Ishikawa (cell line): ENCODE data around the gene AFDN.

Experiments used
- CEBPB ChIP-seq: IDR thresholded peaks from 2 replicates; pipeline ENCODE4 v1.6.1; 2012
- CREB1 ChIP-seq: IDR thresholded peaks from 2 replicates; pipeline ENCODE4 v1.6.1; 2012; ENCODE audit warnings: low read depth
- EGR1 ChIP-seq: IDR thresholded peaks from 2 replicates; pipeline ENCODE4 v1.6.1; 2012
- EP300 ChIP-seq: IDR thresholded peaks from 2 replicates; pipeline ENCODE4 v1.6.1; 2012; ENCODE audit warnings: borderline replicate concordance
- FOXM1 ChIP-seq: IDR thresholded peaks from 2 replicates; pipeline ENCODE4 v1.6.1; 2012; ENCODE audit warnings: low read depth, borderline replicate concordance
- MAX ChIP-seq: IDR thresholded peaks from 2 replicates; pipeline ENCODE4 v1.6.1; 2012
- NFIC ChIP-seq: IDR thresholded peaks from 2 replicates; pipeline ENCODE4 v1.6.1; 2012
- RAD21 ChIP-seq: IDR thresholded peaks from 2 replicates; pipeline ENCODE4 v1.6.1; 2012; ENCODE audit warnings: low read depth
- REST ChIP-seq: IDR thresholded peaks from 2 replicates; pipeline ENCODE4 v1.6.1; 2012; ENCODE audit warnings: low read depth, mild to moderate bottlenecking
- TAF1 ChIP-seq: IDR thresholded peaks from 2 replicates; pipeline ENCODE4 v1.6.1; 2012; ENCODE audit warnings: low read depth, mild to moderate bottlenecking
- TCF12 ChIP-seq: IDR thresholded peaks from 2 replicates; pipeline ENCODE4 v1.6.1; 2012; ENCODE audit warnings: low read depth
- TEAD4 ChIP-seq: IDR thresholded peaks from 2 replicates; pipeline ENCODE4 v1.6.1; 2012
- USF1 ChIP-seq: IDR thresholded peaks from 2 replicates; pipeline ENCODE4 v1.6.1; 2012
- YY1 ChIP-seq: IDR thresholded peaks from 2 replicates; pipeline ENCODE4 v1.6.1; 2012; ENCODE audit warnings: low read depth
- ZBTB7A ChIP-seq: IDR thresholded peaks from 2 replicates; pipeline ENCODE4 v1.6.1; 2012; ENCODE audit warnings: low read depth

The AFDN gene

DNA sequence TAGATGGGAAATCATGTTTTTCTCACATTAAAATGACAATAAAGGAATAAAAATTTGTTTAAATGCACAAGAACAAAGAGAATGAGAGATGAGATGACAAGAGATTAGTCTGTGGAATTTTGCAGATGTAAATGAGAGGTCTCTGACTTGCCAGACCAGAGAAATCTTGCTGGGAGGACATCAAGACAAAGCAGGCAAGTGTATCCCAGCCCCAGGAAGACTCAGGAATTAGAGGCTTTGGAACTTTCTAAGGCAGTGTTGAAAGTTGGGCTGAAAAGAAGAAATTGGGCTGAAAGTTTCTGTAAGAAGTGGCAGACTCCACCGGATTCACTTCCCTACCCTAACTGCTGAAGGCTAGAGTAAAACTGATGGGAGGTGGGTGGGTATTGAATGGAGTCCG lies 54.6 kb downstream of the AFDN start:
- TF ChIP-seq CREB1 (no peak), REST (no peak), RAD21 (no peak), NFIC (no peak), YY1 (no peak), ZBTB7A (no peak), TAF1 (no peak), FOXM1 (no peak), EGR1 (no peak), EP300 (no peak), TCF12 (no peak), TEAD4 (no peak), USF1 (no peak), CEBPB (no peak), MAX (no peak)

- no peak for TF ChIP-seq ZBTB7A
- no peak for TF ChIP-seq TAF1
Observed at GRCh38 chr6:167882244-167882643, 55.5 kb downstream of the AFDN start.

DNA sequence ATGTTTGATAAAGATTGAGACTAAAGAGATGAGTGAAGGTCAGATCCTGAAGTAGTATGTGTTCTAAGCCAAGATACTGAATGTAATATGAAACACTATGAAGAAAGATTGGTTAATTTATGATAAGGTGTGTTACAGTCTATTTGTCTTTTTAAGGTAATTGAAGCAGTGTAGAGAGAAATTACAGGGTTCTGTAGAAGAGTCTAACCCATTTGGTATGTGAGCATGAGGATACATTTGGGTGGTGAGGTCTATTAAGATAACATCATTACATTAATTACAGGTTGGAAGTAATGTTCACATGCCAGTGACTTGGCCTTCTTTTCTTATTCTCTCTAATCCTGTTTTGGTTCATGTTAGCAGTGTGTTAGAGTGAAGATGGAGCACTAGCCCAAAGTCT lies 61.4 kb downstream of the AFDN start:
- TF ChIP-seq CEBPB, result no peak
- TF ChIP-seq TEAD4, result no peak

DNA sequence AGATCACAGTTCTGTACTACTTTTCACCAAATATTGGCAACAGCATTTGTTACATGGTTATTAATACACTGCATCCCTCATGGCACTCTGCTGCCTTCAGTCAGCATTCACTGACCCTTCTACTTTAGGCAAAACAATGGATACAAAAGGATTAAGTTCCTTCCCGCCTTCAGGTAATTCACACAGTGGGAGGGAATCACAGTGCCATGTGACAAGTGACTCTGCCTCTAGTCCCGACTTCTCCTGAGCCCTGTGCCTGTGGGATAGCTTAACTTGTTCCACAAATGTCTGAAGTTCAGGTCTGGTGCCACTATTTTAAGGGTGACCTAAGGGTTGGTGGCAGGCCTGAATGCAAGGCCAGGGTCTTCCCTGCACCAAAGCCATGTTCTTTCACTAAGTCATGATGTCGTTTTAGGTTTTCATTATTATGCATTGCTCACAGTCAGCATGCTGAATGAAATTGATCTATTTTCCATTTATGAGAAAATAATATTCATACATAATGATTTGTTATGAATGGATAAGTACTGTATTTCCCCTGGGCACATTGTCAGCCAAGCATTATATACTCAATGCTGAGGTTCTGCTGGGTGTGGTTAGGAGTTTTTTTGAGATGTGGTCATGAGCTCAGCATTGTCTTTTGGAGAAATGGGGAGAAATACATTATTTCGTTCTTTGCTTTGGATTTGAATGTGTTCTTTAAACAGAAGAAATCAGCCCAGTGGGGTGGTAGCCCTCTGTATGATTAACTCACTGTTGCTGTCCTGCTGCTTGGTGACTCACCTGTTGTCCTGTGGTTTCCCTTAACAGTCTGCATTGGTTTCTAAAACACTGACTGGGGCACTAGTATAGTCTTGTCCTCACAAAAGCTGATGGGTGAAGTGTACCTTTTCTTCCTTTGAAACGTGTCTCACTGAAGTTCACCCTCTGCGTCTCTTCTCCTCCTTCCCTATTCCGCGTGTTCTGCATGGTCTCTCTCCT lies 66.4 kb downstream of the AFDN start:
- TF ChIP-seq TCF12 (no peak), TEAD4 (no peak), MAX (peak; percentile 72), USF1 (peak; percentile 75)

- TF ChIP-seq FOXM1 (no peak), TAF1 (no peak), ZBTB7A (no peak)
Observed at GRCh38 chr6:167894965-167895364, 68.3 kb downstream of the AFDN start.

GRCh38 chr6:167896648-167897047 lies 69.9 kb downstream of the AFDN start:
- no peak for TF ChIP-seq REST
- no peak for TF ChIP-seq ZBTB7A
- no peak for TF ChIP-seq MAX
